DND-41 (cell line): ENCODE results near the gene SOX18.
"Not testable (repeated sequence)": the region's sequence is repeated elsewhere in the genome, so short reads cannot be mapped to it uniquely, and the experiment has no call there.

Source experiments
- ATAC-seq: fragments of 200-7000 bp; cut with Tn5 transposase; 3 replicates; pipeline ENCODE4 v1.9.1; 2021; ENCODE audit warnings: low read depth; ENCODE audit not compliant: insufficient read depth
- DNase-seq: peaks from one replicate; pipeline ENCODE4 v3.0.0-alpha.2; 2020
- H2AFZ ChIP-seq: 2 replicates; pipeline ENCODE4 v1.6.0; 2012; ENCODE audit warnings: low read depth, low read length
- H3K27ac ChIP-seq: 2 replicates; pipeline ENCODE4 v1.5.1; 2012; ENCODE audit warnings: low read length, inconsistent platforms
- H3K27me3 ChIP-seq: fragments of 200-600 bp; sonication (generic); 2 replicates; pipeline ENCODE4 v1.6.0; 2012; ENCODE audit warnings: low read length, mild to moderate bottlenecking, inconsistent platforms; ENCODE audit not compliant: insufficient read depth, poor library complexity
- H3K36me3 ChIP-seq: 2 replicates; pipeline ENCODE4 v1.5.1; 2012; ENCODE audit warnings: low read length, inconsistent platforms; ENCODE audit not compliant: insufficient read depth
- H3K4me1 ChIP-seq: 2 replicates; pipeline ENCODE4 v1.5.1; 2012; ENCODE audit warnings: mild to moderate bottlenecking, low read length; ENCODE audit not compliant: insufficient read depth
- H3K4me2 ChIP-seq: 2 replicates; pipeline ENCODE4 v1.6.0; 2012; ENCODE audit warnings: mild to moderate bottlenecking, moderate library complexity, low read length, inconsistent platforms; ENCODE audit not compliant: insufficient read depth
- H3K4me3 ChIP-seq, 2 experiments: fragments of 200-600 bp in 1 of 2; shearing (Covaris generic) in 1 of 2; 2 replicates each; pipeline ENCODE4 v1.5.1; 2012 to 2016; ENCODE audit warnings: inconsistent platforms in 2 of 2, low read length in 2 of 2, mild to moderate bottlenecking in 2 of 2, low read depth in 1 of 2, moderate library complexity in 1 of 2
- H3K79me2 ChIP-seq: 2 replicates; pipeline ENCODE4 v1.6.0; 2012; ENCODE audit warnings: low read length, inconsistent platforms; ENCODE audit not compliant: insufficient read depth
- H3K9ac ChIP-seq: 2 replicates; pipeline ENCODE4 v1.6.0; 2012; ENCODE audit warnings: low read depth, mild to moderate bottlenecking, inconsistent platforms, low read length, moderate library complexity
- H3K9me3 ChIP-seq: 2 replicates; pipeline ENCODE4 v1.5.1; 2012; ENCODE audit warnings: low read length, moderate library complexity, mild to moderate bottlenecking, inconsistent platforms; ENCODE audit not compliant: insufficient read depth, severe bottlenecking
- H4K20me1 ChIP-seq: 2 replicates; pipeline ENCODE4 v1.6.0; 2012; ENCODE audit warnings: low read length; ENCODE audit not compliant: insufficient read depth
- CTCF ChIP-seq: IDR thresholded peaks from 2 replicates; pipeline ENCODE4 v1.5.1; 2012; ENCODE audit warnings: borderline replicate concordance, low read length, moderate library complexity, mild to moderate bottlenecking; ENCODE audit not compliant: poor library complexity, severe bottlenecking; ENCODE audit errors: extremely low read depth
- EZH2 ChIP-seq: IDR thresholded peaks from 3 replicates; pipeline ENCODE4 v1.6.1; 2012; ENCODE audit warnings: borderline replicate concordance, low read depth, mild to moderate bottlenecking, moderate library complexity, low read length, inconsistent platforms; ENCODE audit not compliant: severe bottlenecking

The SOX18 gene

GRCh38 chr20:64015635-64016034, 33.8 kb downstream of the SOX18 start:
- peaks cover 84% of the 10 kb centered on the region for H3K36me3 ChIP-seq
- H3K9ac ChIP-seq = no peak overlapping the region
- ATAC-seq (no peak), DNase-seq (no peak)
- no peak overlapping the region for H3K4me2 ChIP-seq
- no peaks in the 10 kb centered on the region for H3K4me1 ChIP-seq
- H4K20me1 ChIP-seq = peaks cover 16% of the 10 kb centered on the region; the same call in 1 of the 2 replicates
- H2AFZ ChIP-seq = no peak overlapping the region
- H3K27ac ChIP-seq = no peak overlapping the region
- no peaks in the 10 kb centered on the region for H3K9me3 ChIP-seq
- H3K27me3 ChIP-seq = no peaks in the 10 kb centered on the region
- H3K79me2 ChIP-seq = peaks cover 11% of the 10 kb centered on the region; the same call in 1 of the 2 replicates
- H3K4me3 ChIP-seq = no peak overlapping the region
- TF ChIP-seq EZH2 (no peak), CTCF (no peak)

DNA sequence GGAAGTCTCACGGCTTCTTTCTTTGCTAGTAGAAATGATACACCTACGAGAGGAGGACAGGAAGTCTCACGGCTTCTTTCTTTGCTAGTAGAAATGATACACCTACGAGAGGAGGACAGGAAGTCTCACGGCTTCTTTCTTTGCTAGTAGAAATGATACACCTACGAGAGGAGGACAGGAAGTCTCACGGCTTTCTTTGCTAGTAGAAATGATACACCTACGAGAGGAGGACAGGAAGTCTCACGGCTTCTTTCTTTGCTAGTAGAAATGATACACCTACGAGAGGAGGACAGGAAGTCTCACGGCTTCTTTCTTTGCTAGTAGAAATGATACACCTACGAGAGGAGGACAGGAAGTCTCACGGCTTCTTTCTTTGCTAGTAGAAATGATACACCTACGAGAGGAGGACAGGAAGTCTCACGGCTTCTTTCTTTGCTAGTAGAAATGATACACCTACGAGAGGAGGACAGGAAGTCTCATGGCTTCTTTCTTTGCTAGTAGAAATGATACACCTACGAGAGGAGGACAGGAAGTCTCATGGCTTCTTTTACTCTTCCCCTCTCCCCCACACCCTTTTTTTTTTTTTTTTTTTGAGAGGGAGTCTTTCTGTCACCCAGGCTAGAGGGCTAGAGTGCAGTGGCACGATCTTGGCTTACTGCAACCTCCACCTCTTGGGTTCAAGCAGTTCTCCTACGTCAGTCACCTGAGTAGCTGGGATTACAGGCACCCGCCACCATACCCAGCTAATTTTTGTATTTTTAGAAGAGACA, 36.9 kb downstream of the SOX18 start:
- H3K9me3 ChIP-seq, DNase-seq, H3K27ac ChIP-seq, H2AFZ ChIP-seq, H3K4me3 ChIP-seq, H3K27me3 ChIP-seq, H3K4me2 ChIP-seq, ATAC-seq, H3K9ac ChIP-seq, H3K4me1 ChIP-seq: not testable (repeated sequence)
- peaks cover 29% of the 10 kb centered on the region for H4K20me1 ChIP-seq
- peaks cover 30% of the 10 kb centered on the region for H3K79me2 ChIP-seq
- peaks cover 86% of the 10 kb centered on the region for H3K36me3 ChIP-seq

DNA sequence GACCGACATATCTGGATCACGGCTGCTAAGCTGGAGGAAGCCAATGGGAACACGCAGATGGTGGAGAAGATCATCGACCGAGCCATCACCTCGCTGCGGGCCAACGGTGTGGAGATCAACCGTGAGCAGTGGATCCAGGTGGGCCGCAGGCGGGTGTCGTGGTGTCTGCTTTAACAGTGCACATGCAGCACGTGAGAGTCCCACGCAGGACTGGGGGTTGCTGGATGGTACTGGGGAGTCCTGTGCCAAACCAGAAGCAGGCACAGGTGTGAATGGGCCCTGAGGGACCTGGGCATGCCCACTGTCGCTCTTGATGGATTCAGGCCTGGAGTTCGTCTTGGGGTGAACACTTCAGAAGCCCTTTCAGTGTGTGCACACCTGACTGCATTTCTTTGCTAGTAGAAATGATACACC, 38.1 kb downstream of the SOX18 start:
- no peak overlapping the region for H3K4me3 ChIP-seq
- no peak overlapping the region for H2AFZ ChIP-seq
- H3K9me3 ChIP-seq = no peaks in the 10 kb centered on the region
- no peak overlapping the region for H3K9ac ChIP-seq
- peaks cover 35% of the 10 kb centered on the region for H4K20me1 ChIP-seq
- no peak for DNase-seq
- H3K4me2 ChIP-seq = no peak overlapping the region
- TF ChIP-seq CTCF (no peak), EZH2 (no peak)
- no peaks in the 10 kb centered on the region for H3K4me1 ChIP-seq
- H3K27ac ChIP-seq = no peak overlapping the region
- no peaks in the 10 kb centered on the region for H3K27me3 ChIP-seq
- no peak for ATAC-seq
- peaks cover 40% of the 10 kb centered on the region for H3K79me2 ChIP-seq
- H3K36me3 ChIP-seq = peaks cover 86% of the 10 kb centered on the region

- TF ChIP-seq EZH2 (no peak), CTCF (no peak)
- no peak for DNase-seq
Observed at GRCh38 chr20:64010711-64011237, 38.7 kb downstream of the SOX18 start.

More at GRCh38 chr20:64010711-64011237, 38.7 kb downstream of the SOX18 start:
- Histone ChIP-seq H3K9me3 (no peaks in the 10 kb centered on the region), H2AFZ (no peak overlapping the region), H3K27ac (no peak overlapping the region), H3K27me3 (no peaks in the 10 kb centered on the region), H3K79me2 (peaks cover 39% of the 10 kb centered on the region), H4K20me1 (peaks cover 36% of the 10 kb centered on the region), H3K4me2 (no peak overlapping the region), H3K36me3 (peaks cover 86% of the 10 kb centered on the region), H3K4me3 (no peak overlapping the region), H3K9ac (no peak overlapping the region), H3K4me1 (no peaks in the 10 kb centered on the region)
- no peak for ATAC-seq
